ENCODE measurements around the gene MTX1.

The MTX1 gene

GRCh38 chr1:155247667-155248553 is 39.4 kb downstream of the MTX1 start:
- H3K4me3 ChIP-seq (ENCODE audit: insufficient read length, low read depth), result no peak overlapping the region
- H3K36me3 ChIP-seq (ENCODE audit: insufficient read depth, insufficient read length, low read length), result peaks cover 40% of the 10 kb centered on the region
- peaks cover 9% of the 10 kb centered on the region for H3K4me1 ChIP-seq (ENCODE audit: insufficient read depth, insufficient read length)
- no peak for TF ChIP-seq SUZ12 (IDR thresholded peaks at IDR 0.05; ENCODE audit: extremely low read depth, insufficient read depth, insufficient read length)
- TF ChIP-seq YY1 (IDR thresholded peaks at IDR 0.05; ENCODE audit: insufficient read depth, insufficient read length), result no peak
- no peak for TF ChIP-seq ZNF274 (IDR thresholded peaks at IDR 0.05; ENCODE audit: low read depth, low read length)
- H3K27me3 ChIP-seq (ENCODE audit: insufficient read depth, insufficient read length), result no peaks in the 10 kb centered on the region
- no peaks in the 10 kb centered on the region for H3K9me3 ChIP-seq (ENCODE audit: insufficient read depth, low read length)
- no peak overlapping the region for H3K9ac ChIP-seq (ENCODE audit: insufficient read length, low read depth)
- DNase-seq (ENCODE audit: low read depth, low spot score), result no peak

DNA sequence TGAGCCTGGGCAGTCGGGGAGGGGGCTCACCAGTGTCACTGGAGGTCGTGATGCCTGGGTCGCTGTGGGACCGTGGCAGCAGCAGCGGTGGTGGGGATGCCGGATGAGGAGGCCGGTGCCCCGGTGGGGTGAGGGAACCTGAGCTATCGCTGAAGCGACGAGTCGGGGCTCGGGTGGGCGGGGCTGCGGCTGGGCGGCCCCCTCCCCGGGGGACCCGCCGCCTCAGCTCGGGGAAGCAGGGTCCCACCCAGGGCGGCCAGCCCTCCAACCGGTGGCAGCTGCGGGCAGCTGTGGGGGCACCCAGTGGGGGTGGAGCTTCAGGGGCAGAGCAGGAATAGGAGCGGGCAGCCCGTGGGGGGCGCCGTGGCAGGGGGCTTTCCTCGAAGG is 41.7 kb downstream of the MTX1 start:
- Histone ChIP-seq H3K9ac (ENCODE audit: insufficient read length, low read depth) (no peak overlapping the region), H3K9me3 (ENCODE audit: insufficient read depth, low read length) (no peaks in the 10 kb centered on the region), H3K4me1 (ENCODE audit: insufficient read depth, insufficient read length) (peaks cover 25% of the 10 kb centered on the region), H3K36me3 (ENCODE audit: insufficient read depth, insufficient read length, low read length) (peaks cover 38% of the 10 kb centered on the region), H3K27me3 (ENCODE audit: insufficient read depth, insufficient read length) (no peaks in the 10 kb centered on the region), H3K4me3 (ENCODE audit: insufficient read length, low read depth) (no peak overlapping the region)
- TF ChIP-seq YY1 (IDR thresholded peaks at IDR 0.05; ENCODE audit: insufficient read depth, insufficient read length), result no peak
- no peak for TF ChIP-seq SUZ12 (IDR thresholded peaks at IDR 0.05; ENCODE audit: extremely low read depth, insufficient read depth, insufficient read length)
- no peak for TF ChIP-seq ZNF274 (IDR thresholded peaks at IDR 0.05; ENCODE audit: low read depth, low read length)
- DNase-seq (ENCODE audit: low read depth, low spot score), result no peak

DNA sequence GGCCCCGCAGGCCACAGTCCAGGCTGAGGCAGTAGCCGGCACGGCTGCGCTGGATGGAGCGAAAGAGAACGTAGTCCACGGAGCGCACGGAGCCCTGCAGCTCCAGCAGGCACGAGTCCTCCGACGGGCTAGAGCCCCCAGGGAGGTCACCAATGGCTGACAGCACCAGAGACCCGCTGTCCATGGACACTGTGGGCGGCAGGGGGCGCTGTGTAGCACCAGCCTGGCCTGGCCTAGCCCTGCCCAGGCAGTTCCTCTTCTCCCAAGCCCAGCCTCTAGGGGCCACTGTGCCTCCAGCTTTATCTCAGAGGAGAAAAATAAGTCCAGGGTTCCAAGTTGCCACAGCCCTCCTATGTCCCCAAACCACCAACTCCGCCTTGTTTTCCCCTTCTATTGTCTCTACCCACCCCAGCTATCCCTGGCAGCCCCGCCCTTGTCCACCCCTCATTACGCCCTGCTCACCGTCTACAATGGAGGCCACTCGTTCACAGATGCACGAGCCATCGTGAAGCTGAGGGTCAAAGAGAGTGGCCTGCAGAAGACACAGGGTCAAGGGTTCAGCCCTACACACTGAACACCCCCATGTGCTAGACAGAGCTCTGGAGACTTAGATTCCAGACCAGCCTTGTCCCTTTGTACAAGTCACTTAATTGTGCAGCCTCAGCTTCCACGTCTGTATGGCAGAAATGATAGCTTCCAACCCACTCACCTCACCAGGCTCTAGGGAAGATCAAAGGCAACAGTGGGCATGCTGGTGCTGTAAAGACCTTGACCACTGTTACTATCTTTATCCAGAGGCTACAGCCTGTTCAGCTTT is 42.3 kb downstream of the MTX1 start:
- DNase-seq (ENCODE audit: low read depth, low spot score), result peak; percentile 96
- Histone ChIP-seq H3K4me1 (ENCODE audit: insufficient read depth, insufficient read length) (peaks cover 25% of the 10 kb centered on the region), H3K9ac (ENCODE audit: insufficient read length, low read depth) (peak overlapping the region; percentile 14), H3K36me3 (ENCODE audit: insufficient read depth, insufficient read length, low read length) (peaks cover 40% of the 10 kb centered on the region), H3K9me3 (ENCODE audit: insufficient read depth, low read length) (no peaks in the 10 kb centered on the region), H3K4me3 (ENCODE audit: insufficient read length, low read depth) (no peak overlapping the region), H3K27me3 (ENCODE audit: insufficient read depth, insufficient read length) (no peaks in the 10 kb centered on the region)
- TF ChIP-seq YY1 (IDR thresholded peaks at IDR 0.05; ENCODE audit: insufficient read depth, insufficient read length) (peak; percentile 60), ZNF274 (IDR thresholded peaks at IDR 0.05; ENCODE audit: low read depth, low read length) (no peak)

DNA sequence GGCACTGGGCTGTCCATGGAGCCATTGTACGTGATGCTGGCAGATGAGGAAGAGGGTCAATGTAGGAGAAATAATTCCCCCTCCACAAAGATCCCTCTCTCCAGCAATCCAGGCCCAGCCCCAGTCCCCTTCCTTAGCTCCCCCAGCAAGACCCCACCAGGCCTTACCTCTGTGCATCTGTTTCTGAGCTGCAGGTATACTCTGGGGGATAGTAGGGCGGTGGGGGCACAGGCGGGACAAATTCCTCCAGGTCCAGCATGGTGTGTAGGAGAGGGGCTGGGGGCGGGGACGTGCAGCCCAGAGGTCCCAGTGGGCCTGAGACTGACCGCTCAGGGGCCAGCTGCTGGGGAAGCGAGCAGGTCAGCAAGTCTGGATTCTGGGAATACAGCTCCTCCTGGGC is 43.1 kb downstream of the MTX1 start:
- TF ChIP-seq ZNF274 (IDR thresholded peaks at IDR 0.05; ENCODE audit: low read depth, low read length) (no peak), YY1 (IDR thresholded peaks at IDR 0.05; ENCODE audit: insufficient read depth, insufficient read length) (no peak), SUZ12 (IDR thresholded peaks at IDR 0.05; ENCODE audit: extremely low read depth, insufficient read depth, insufficient read length) (no peak)
- H3K36me3 ChIP-seq (ENCODE audit: insufficient read depth, insufficient read length, low read length), result peaks cover 44% of the 10 kb centered on the region
- H3K27me3 ChIP-seq (ENCODE audit: insufficient read depth, insufficient read length), result no peaks in the 10 kb centered on the region
- no peak overlapping the region for H3K4me3 ChIP-seq (ENCODE audit: insufficient read length, low read depth)
- peaks cover 28% of the 10 kb centered on the region for H3K4me1 ChIP-seq (ENCODE audit: insufficient read depth, insufficient read length)
- no peak for DNase-seq (ENCODE audit: low read depth, low spot score)
- peak overlapping the region; percentile 1 for H3K9ac ChIP-seq (ENCODE audit: insufficient read length, low read depth)
- H3K9me3 ChIP-seq (ENCODE audit: insufficient read depth, low read length), result no peaks in the 10 kb centered on the region

DNA sequence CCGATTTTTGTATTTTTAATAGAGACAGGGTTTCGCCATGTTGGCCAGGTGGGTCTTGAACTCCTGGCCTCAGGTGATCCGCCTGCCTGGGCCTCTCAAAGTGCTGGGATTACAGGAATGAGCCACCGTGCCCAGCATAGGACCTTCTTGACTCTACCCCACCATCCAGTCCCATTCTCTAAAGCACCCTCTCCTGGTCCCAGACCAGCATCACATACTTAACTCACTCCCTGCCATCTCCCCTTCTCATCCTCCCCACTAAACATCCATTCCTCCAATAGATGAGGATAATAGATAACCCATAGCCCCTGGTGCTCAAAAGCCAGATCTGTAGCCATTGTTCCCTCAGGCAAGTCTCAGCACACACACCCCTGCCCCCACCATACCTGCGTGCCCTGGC is 44.7 kb downstream of the MTX1 start:
- H3K36me3 ChIP-seq (ENCODE audit: insufficient read depth, insufficient read length, low read length), result peaks cover 41% of the 10 kb centered on the region
- DNase-seq (ENCODE audit: low read depth, low spot score), result no peak

DNA sequence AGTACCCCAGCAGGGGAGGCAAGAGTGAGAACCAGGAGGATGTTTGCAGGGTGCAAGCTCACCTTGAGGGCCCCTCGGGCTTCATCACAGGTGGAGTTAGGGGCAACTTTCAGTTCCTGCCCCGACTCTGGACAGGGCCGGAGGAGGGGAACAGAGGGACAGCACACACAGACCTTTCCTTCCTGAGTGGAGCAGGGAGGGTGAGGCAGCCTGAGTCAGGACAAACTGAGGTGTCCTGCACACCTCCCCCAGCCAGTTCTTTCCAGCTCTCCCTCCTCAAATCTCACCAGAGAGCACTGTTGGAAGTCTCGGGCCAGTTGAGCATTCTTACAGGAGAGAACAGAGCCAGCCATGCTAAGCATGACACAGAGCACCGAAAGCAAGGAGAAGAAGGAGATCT is 45.3 kb downstream of the MTX1 start:
- H3K4me3 ChIP-seq (ENCODE audit: insufficient read length, low read depth), result peak overlapping the region; percentile 76
- peak overlapping the region; percentile 92 for H3K9ac ChIP-seq (ENCODE audit: insufficient read length, low read depth)

More for the DNA sequence above, 44.7 kb downstream of the MTX1 start:
- TF ChIP-seq YY1 (IDR thresholded peaks at IDR 0.05; ENCODE audit: insufficient read depth, insufficient read length) (no peak), SUZ12 (IDR thresholded peaks at IDR 0.05; ENCODE audit: extremely low read depth, insufficient read depth, insufficient read length) (no peak), ZNF274 (IDR thresholded peaks at IDR 0.05; ENCODE audit: low read depth, low read length) (no peak)
- peaks cover 30% of the 10 kb centered on the region for H3K4me1 ChIP-seq (ENCODE audit: insufficient read depth, insufficient read length)
- H3K9ac ChIP-seq (ENCODE audit: insufficient read length, low read depth), result peak overlapping the region; percentile 92
- H3K9me3 ChIP-seq (ENCODE audit: insufficient read depth, low read length), result no peaks in the 10 kb centered on the region
- H3K27me3 ChIP-seq (ENCODE audit: insufficient read depth, insufficient read length), result no peaks in the 10 kb centered on the region
- no peak overlapping the region for H3K4me3 ChIP-seq (ENCODE audit: insufficient read length, low read depth)

DNA sequence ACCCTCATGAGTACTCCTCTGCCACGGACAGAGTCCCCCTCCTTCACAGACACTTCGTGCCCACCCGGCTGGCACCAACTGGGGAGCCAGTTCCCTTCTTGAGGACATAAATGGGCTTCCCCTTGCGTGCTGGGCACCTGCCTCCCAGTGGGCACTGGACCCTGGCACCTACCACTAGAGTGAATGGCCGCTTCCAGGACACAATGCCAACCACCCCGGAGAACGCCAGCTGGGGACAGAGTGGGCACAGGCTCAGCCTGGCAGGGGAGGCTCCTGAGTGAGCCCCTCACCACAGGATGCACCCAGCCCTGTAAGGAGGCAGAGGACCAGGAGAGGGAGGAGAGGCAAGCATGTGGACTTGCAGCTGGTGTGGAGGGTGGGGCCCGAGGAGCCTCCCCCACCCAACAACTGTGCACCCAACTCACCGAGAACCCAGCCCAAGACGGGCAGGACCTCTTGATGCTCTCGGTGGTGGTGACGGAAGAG is 45.8 kb downstream of the MTX1 start:
- TF ChIP-seq SUZ12 (IDR thresholded peaks at IDR 0.05; ENCODE audit: extremely low read depth, insufficient read depth, insufficient read length) (no peak), YY1 (IDR thresholded peaks at IDR 0.05; ENCODE audit: insufficient read depth, insufficient read length) (no peak), ZNF274 (IDR thresholded peaks at IDR 0.05; ENCODE audit: low read depth, low read length) (no peak)
- Histone ChIP-seq H3K9ac (ENCODE audit: insufficient read length, low read depth) (peak overlapping the region; percentile 92), H3K9me3 (ENCODE audit: insufficient read depth, low read length) (no peaks in the 10 kb centered on the region), H3K36me3 (ENCODE audit: insufficient read depth, insufficient read length, low read length) (peaks cover 42% of the 10 kb centered on the region), H3K4me3 (ENCODE audit: insufficient read length, low read depth) (peak overlapping the region; percentile 76), H3K4me1 (ENCODE audit: insufficient read depth, insufficient read length) (peaks cover 30% of the 10 kb centered on the region), H3K27me3 (ENCODE audit: insufficient read depth, insufficient read length) (no peaks in the 10 kb centered on the region)
- no peak for DNase-seq (ENCODE audit: low read depth, low spot score)

More for the DNA sequence above, 45.3 kb downstream of the MTX1 start:
- TF ChIP-seq ZNF274 (IDR thresholded peaks at IDR 0.05; ENCODE audit: low read depth, low read length), result no peak
- peaks cover 30% of the 10 kb centered on the region for H3K4me1 ChIP-seq (ENCODE audit: insufficient read depth, insufficient read length)
- H3K27me3 ChIP-seq (ENCODE audit: insufficient read depth, insufficient read length), result no peaks in the 10 kb centered on the region
- no peak for DNase-seq (ENCODE audit: low read depth, low spot score)
- peaks cover 41% of the 10 kb centered on the region for H3K36me3 ChIP-seq (ENCODE audit: insufficient read depth, insufficient read length, low read length)
- no peaks in the 10 kb centered on the region for H3K9me3 ChIP-seq (ENCODE audit: insufficient read depth, low read length)
